AG04450 (cell line): ENCODE measurements around the gene RARB. TPM values are rescaled to one million over a fixed set of nuclear protein-coding genes. Genes with fewer than 3 reads are reported as not detected.

Experiments used
- CTCF ChIA-PET: fragments of 300-600, 350-600 bp; formaldehyde crosslinking; extraction: SDS; loops from one replicate; lab custom pipeline; 2022; ENCODE audit warnings: antibody characterized with exemption, inconsistent platforms; lab: Charles Lee
- POLR2A ChIA-PET: fragments of 350-600 bp; formaldehyde crosslinking; extraction: SDS; loops from one replicate; lab custom pipeline; 2021; ENCODE audit warnings: antibody characterized with exemption, inconsistent platforms; lab: Yijun Ruan, JAX
- DNase-seq: peaks from one replicate; pipeline ENCODE4 v3.0.0-alpha.2; 2011; ENCODE audit warnings: low read depth, low spot score
- H3K27ac ChIP-seq: one replicate; pipeline ENCODE4 v1.5.1; 2012; ENCODE audit warnings: low read depth, low read length, control low read depth
- H3K27me3 ChIP-seq: one replicate; pipeline ENCODE4 v1.6.0; 2012; ENCODE audit warnings: low read length; ENCODE audit not compliant: control insufficient read depth, insufficient read depth
- H3K4me3 ChIP-seq: 2 replicates; pipeline ENCODE4 v1.5.1; 2011; ENCODE audit warnings: mild to moderate bottlenecking, low read depth, low read length, control low read depth
- H3K9me3 ChIP-seq: 2 replicates; pipeline ENCODE4 v1.5.1; 2012; ENCODE audit warnings: low read length; ENCODE audit not compliant: control insufficient read depth, insufficient read depth
- CTCF ChIP-seq: IDR thresholded peaks from 2 replicates; pipeline ENCODE4 v1.5.1; 2011; ENCODE audit warnings: low read depth, low read length, control low read depth, inconsistent platforms
- polyA plus RNA-seq: library from polyadenylated mRNA; depleted of rRNA; stranded (reverse); fragments of >200 nt; gene quantifications from 2 replicates; pipeline ENCODE4 v1.2.3, GENCODE V29; 2011

The RARB gene
- polyA plus RNA-seq, 1 experiment, result 0.51 TPM

DNA sequence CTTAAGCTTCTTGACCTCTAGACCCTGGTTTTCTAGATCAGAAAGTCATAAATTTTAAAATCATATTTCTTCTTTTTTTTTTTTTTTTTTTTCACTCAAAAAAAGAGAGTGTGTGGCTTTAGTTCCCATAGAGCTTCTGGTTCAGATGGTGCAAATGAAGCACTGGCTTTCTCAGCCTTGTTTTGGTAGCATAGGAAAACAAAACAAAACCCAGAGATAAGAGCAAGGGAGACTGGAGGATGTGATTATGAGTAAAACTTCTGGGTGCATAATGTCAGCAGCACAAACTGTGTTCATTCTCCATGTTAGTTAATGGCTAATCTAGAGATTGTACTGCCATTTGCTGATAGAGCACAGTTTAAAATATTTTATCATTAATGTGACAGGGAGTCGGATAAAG is 55.4 kb downstream of the RARB start:
- CTCF ChIA-PET, result interaction anchor here (0.6 kb wide), 1 partner anchor 9 kb away, joined by 4 read pairs; no protein-coding TSS in a partner anchor
- DNase-seq, result no peak
- H3K27ac ChIP-seq, result no peak overlapping the region
- no peak overlapping the region for H3K4me3 ChIP-seq
- POLR2A ChIA-PET, result no interaction called here
- H3K27me3 ChIP-seq, result no peaks in the 10 kb centered on the region
- no peaks in the 10 kb centered on the region for H3K9me3 ChIP-seq
- no peak for TF ChIP-seq CTCF

DNA sequence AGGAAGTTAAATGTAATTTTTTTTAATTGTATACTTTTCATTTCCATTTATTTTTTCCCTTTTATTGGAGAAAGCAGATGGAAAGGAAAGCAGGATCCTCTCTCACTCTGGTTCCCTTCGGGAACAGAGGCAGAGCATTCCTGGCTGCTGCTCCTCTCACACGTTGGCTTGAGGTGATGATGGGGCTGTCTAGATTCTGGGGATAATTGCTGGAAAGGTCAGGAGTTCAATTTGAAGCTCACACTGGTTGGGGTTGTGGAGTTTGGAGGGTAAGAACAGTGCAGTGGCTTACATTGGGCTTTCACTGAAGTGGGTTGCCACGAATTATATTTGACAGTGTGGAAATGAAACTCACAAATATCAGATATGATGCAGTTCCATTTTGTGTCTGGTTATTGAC is 57.6 kb downstream of the RARB start:
- TF ChIP-seq CTCF, result no peak
- DNase-seq, result no peak
- Histone ChIP-seq H3K4me3 (no peak overlapping the region), H3K27ac (no peak overlapping the region), H3K27me3 (no peaks in the 10 kb centered on the region), H3K9me3 (no peaks in the 10 kb centered on the region)
- POLR2A ChIA-PET, result no interaction called here
- CTCF ChIA-PET, result no interaction called here

- ChIA-PET POLR2A (no interaction called here), CTCF (no interaction called here)
- DNase-seq, result no peak
- TF ChIP-seq CTCF, result no peak
- Histone ChIP-seq H3K9me3 (no peaks in the 10 kb centered on the region), H3K27ac (no peak overlapping the region), H3K27me3 (no peaks in the 10 kb centered on the region), H3K4me3 (no peak overlapping the region)
These were observed 58.9 kb downstream of the RARB start for GRCh38 chr3:25486932-25487331.

GRCh38 chr3:25489858-25490593 is 62.0 kb downstream of the RARB start:
- TF ChIP-seq CTCF, result no peak
- Histone ChIP-seq H3K27me3 (no peaks in the 10 kb centered on the region), H3K4me3 (no peak overlapping the region), H3K9me3 (peaks cover 4% of the 10 kb centered on the region), H3K27ac (no peak overlapping the region)
- ChIA-PET POLR2A (no interaction called here), CTCF (no interaction called here)
- DNase-seq, result no peak

DNA sequence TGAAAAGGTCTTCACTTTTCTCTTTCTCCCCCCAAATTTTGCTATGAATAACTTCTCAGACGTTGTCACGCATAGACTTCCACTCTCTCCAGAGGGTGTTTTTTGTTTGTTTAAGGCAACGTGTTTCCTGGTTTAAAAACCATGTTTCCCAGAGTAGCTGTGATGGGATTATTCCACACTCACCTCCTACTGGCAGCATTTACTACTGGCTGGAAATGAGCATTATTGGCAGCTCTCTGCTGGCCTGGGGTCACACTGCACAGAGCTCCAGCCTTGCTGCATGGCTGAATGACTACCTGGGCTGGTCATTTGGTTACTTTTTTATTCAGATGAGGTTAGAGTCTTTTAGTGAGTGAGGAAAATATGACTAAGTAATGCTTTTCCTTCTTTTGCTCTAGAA is 65.2 kb downstream of the RARB start:
- H3K9me3 ChIP-seq, result peaks cover 4% of the 10 kb centered on the region
- no peak overlapping the region for H3K4me3 ChIP-seq
- TF ChIP-seq CTCF, result no peak
- POLR2A ChIA-PET, result no interaction called here
- no peak for DNase-seq
- H3K27me3 ChIP-seq, result no peaks in the 10 kb centered on the region
- H3K27ac ChIP-seq, result no peak overlapping the region
- CTCF ChIA-PET, result no interaction called here
